Endothelial cell (in vitro differentiated cells): ENCODE data around the gene APBA2. TPM values are rescaled to one million over a fixed set of nuclear protein-coding genes. Genes with fewer than 3 reads are reported as not detected.
"Not testable (repeated sequence)": the region's sequence is repeated elsewhere in the genome, so short reads cannot be mapped to it uniquely, and the experiment has no call there.

Experiments
- DNase-seq: peaks from one replicate; pipeline ENCODE4 v3.0.0; 2021; ENCODE audit warnings: low spot score
- H3K27ac Mint-ChIP-seq: one replicate; pipeline ENCODE4 v1.8.0; 2021; ENCODE audit warnings: mixed read lengths, inconsistent platforms; ENCODE audit not compliant: unreplicated experiment
- H3K27me3 Mint-ChIP-seq: one replicate; pipeline ENCODE4 v1.8.0; 2021; ENCODE audit warnings: mild to moderate bottlenecking, moderate library complexity, mixed read lengths, inconsistent platforms; ENCODE audit not compliant: unreplicated experiment
- H3K36me3 Mint-ChIP-seq: one replicate; pipeline ENCODE4 v1.8.0; 2021; ENCODE audit warnings: mild to moderate bottlenecking, low read depth, mixed read lengths, inconsistent platforms; ENCODE audit not compliant: unreplicated experiment
- H3K4me1 Mint-ChIP-seq: one replicate; pipeline ENCODE4 v1.8.0; 2021; ENCODE audit warnings: mild to moderate bottlenecking, mixed read lengths, inconsistent platforms; ENCODE audit not compliant: unreplicated experiment
- H3K4me3 Mint-ChIP-seq: one replicate; pipeline ENCODE4 v1.8.0; 2021; ENCODE audit warnings: mild to moderate bottlenecking, mixed read lengths, inconsistent platforms; ENCODE audit not compliant: unreplicated experiment
- H3K9me3 Mint-ChIP-seq: one replicate; pipeline ENCODE4 v1.8.0; 2021; ENCODE audit warnings: mixed read lengths, inconsistent platforms; ENCODE audit not compliant: unreplicated experiment
- CTCF ChIP-seq: fragments of 200-600 bp; sonication (generic); IDR thresholded peaks from one replicate; pipeline ENCODE4 v1.5.0; 2021; ENCODE audit warnings: antibody characterized with exemption; ENCODE audit not compliant: unreplicated experiment
- total RNA-seq: library from RNA; stranded (reverse); fragmentation: NEBNext Ultra II Directional; extraction: Animal tissue kit (Norgen Biotek cat#: 25700); gene quantifications from one replicate; pipeline ENCODE4 v1.2.1, GENCODE V29; 2021; ENCODE audit not compliant: unreplicated experiment

The APBA2 gene
- total RNA-seq, 1 donor from 2014 or later = 33.1 TPM

GRCh38 chr15:29043736-29044502, 158.1 kb downstream of the APBA2 start:
- TF ChIP-seq CTCF = no peak
- H3K36me3 Mint-ChIP-seq = no peaks in the 10 kb centered on the region
- peaks cover 7% of the 10 kb centered on the region for H3K4me1 Mint-ChIP-seq
- peaks cover under 1% of the 10 kb centered on the region for H3K27me3 Mint-ChIP-seq
- no peak overlapping the region for H3K4me3 Mint-ChIP-seq
- H3K27ac Mint-ChIP-seq = no peak overlapping the region
- no peaks in the 10 kb centered on the region for H3K9me3 Mint-ChIP-seq
- no peak for DNase-seq

DNA sequence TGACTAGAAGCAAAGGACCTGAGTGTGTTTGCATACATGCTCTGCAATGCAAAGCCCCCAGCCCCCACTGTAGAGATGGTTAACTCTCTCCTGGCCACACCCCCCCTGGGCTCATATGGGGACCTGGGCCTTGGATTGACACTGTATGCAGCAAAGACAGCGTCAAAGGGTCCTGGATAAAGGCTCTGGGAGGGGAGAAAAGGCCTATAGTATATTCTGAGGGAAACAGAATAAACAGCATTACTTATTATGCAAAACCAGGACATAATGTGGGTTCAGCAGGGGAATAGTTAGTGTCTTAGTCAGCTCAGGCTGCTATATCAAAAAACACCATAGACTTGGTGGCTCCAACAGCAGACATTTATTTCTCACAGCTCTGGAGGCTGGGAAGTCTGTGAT, 158.7 kb downstream of the APBA2 start:
- Mint-ChIP-seq H3K4me1 (peaks cover 7% of the 10 kb centered on the region), H3K9me3 (no peaks in the 10 kb centered on the region), H3K36me3 (no peaks in the 10 kb centered on the region), H3K4me3 (no peak overlapping the region), H3K27me3 (no peaks in the 10 kb centered on the region), H3K27ac (no peak overlapping the region)
- DNase-seq = no peak
- TF ChIP-seq CTCF = no peak

DNA sequence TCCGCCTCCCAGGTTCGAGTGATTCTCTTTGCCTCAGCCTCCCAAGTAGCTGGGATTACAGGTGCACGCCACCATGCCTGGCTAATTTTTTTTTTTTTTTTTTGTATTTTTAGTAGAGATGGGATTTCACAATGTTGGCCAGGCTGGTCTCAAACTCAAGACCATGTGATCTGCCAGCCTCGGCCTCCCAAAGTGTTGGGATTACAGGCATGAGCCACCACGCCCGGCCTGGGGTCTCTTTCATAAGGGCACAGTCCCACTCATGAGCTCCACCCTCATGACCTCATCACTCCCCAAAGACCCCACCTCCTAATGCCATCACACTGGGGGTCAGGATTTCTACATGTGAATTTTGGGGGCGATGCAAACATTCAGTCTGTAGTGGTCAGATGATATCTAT, 159.4 kb downstream of the APBA2 start:
- H3K9me3 Mint-ChIP-seq, H3K4me3 Mint-ChIP-seq, DNase-seq, H3K4me1 Mint-ChIP-seq, H3K27me3 Mint-ChIP-seq, H3K27ac Mint-ChIP-seq, H3K36me3 Mint-ChIP-seq: not testable (repeated sequence)

- no peaks in the 10 kb centered on the region for H3K36me3 Mint-ChIP-seq
- H3K4me3 Mint-ChIP-seq = no peak overlapping the region
- TF ChIP-seq CTCF = no peak
- no peak overlapping the region for H3K27ac Mint-ChIP-seq
- no peak for DNase-seq
- peaks cover 1% of the 10 kb centered on the region for H3K27me3 Mint-ChIP-seq
- peaks cover 7% of the 10 kb centered on the region for H3K4me1 Mint-ChIP-seq
- H3K9me3 Mint-ChIP-seq = no peaks in the 10 kb centered on the region
These were observed 159.9 kb downstream of the APBA2 start for GRCh38 chr15:29045717-29046116.

- TF ChIP-seq CTCF = no peak
- no peak overlapping the region for H3K27ac Mint-ChIP-seq
- no peak for DNase-seq
- peaks cover 1% of the 10 kb centered on the region for H3K27me3 Mint-ChIP-seq
- no peaks in the 10 kb centered on the region for H3K9me3 Mint-ChIP-seq
- H3K4me3 Mint-ChIP-seq = no peak overlapping the region
- peaks cover 7% of the 10 kb centered on the region for H3K4me1 Mint-ChIP-seq
- peaks cover under 1% of the 10 kb centered on the region for H3K36me3 Mint-ChIP-seq
These were observed 160.6 kb downstream of the APBA2 start for GRCh38 chr15:29046281-29046810.
